Activated naive CD8-positive, alpha-beta T cell treated with anti-CD3 and anti-CD28 coated beads, Interleukin-2, amount 50 U/mL, for 16 hours (primary cell): ENCODE data around the gene OR5H14.
"Not testable (repeated sequence)": the region's sequence is repeated elsewhere in the genome, so short reads cannot be mapped to it uniquely, and the experiment has no call there.

ENCODE experiments used
- DNase-seq: peaks from one replicate; pipeline ENCODE4 v3.0.0-alpha.2; 2020; ENCODE audit warnings: low read depth, low spot score

OR5H14 gene

GRCh38 chr3:98147179-98147578, at the start of gene OR5H14:
Gene OR5H14 (plus strand): TSS chr3:98147479. CDS start chr3:98149386, 1,907 bp downstream.
- no peak for DNase-seq

- no peak for DNase-seq
Observed at GRCh38 chr3:98099848-98100247, 47.4 kb upstream of the OR5H14 start.

GRCh38 chr3:98108162-98108561, 39.1 kb upstream of the OR5H14 start:
- DNase-seq = no peak

- no peak for DNase-seq
Observed at GRCh38 chr3:98109807-98110549, 37.3 kb upstream of the OR5H14 start.

GRCh38 chr3:98110550-98110908, 36.8 kb upstream of the OR5H14 start:
- DNase-seq = no peak

- no peak for DNase-seq
Observed at GRCh38 chr3:98114264-98114663, 33.0 kb upstream of the OR5H14 start.

- no peak for DNase-seq
Observed at GRCh38 chr3:98115717-98116116, 31.6 kb upstream of the OR5H14 start.

- DNase-seq = no peak
Observed at GRCh38 chr3:98130421-98130820, 16.9 kb upstream of the OR5H14 start, which contains the start of gene OR5H1. Gene OR5H1 (plus strand): TSS chr3:98130721. CDS start chr3:98132698, 1,977 bp downstream.

GRCh38 chr3:98136631-98137030, 10.6 kb upstream of the OR5H14 start:
- no peak for DNase-seq

GRCh38 chr3:98137826-98138557, 9.3 kb upstream of the OR5H14 start:
- DNase-seq = not testable (repeated sequence)

GRCh38 chr3:98140531-98140930, 6.7 kb upstream of the OR5H14 start:
- DNase-seq = no peak

- no peak for DNase-seq
Observed at GRCh38 chr3:98148751-98149150, 1.5 kb downstream of the OR5H14 start.

GRCh38 chr3:98149456-98149855, 2.2 kb downstream of the OR5H14 start:
- not testable (repeated sequence) for DNase-seq

GRCh38 chr3:98151241-98151640, 4.0 kb downstream of the OR5H14 start:
- no peak for DNase-seq

GRCh38 chr3:98166396-98166795, 19.1 kb downstream of the OR5H14 start, which contains the start of gene OR5H15:
Gene OR5H15 (plus strand): TSS chr3:98166696. CDS start chr3:98168700, 2,004 bp downstream.
- no peak for DNase-seq

- no peak for DNase-seq
Observed at GRCh38 chr3:98171071-98171470, 23.8 kb downstream of the OR5H14 start.

GRCh38 chr3:98172621-98173020, 25.3 kb downstream of the OR5H14 start:
- no peak for DNase-seq

GRCh38 chr3:98180319-98180890, 33.1 kb downstream of the OR5H14 start:
- DNase-seq = no peak

- no peak for DNase-seq
Observed at GRCh38 chr3:98182196-98182595, 34.9 kb downstream of the OR5H14 start.

- no peak for DNase-seq
Observed at GRCh38 chr3:98185180-98185579, 37.9 kb downstream of the OR5H14 start.

GRCh38 chr3:98188545-98188944, 41.3 kb downstream of the OR5H14 start:
- no peak for DNase-seq

GRCh38 chr3:98190911-98191310, 43.6 kb downstream of the OR5H14 start:
- not testable (repeated sequence) for DNase-seq
